ENCODE measurements around the gene C20orf202. TPM values are rescaled to one million over a fixed set of nuclear protein-coding genes. Genes with fewer than 3 reads are reported as not detected.
A peak's percentile ranks its signal among the peaks of the same experiment; 100 is the strongest.

The C20orf202 gene
- total and polyA plus RNA-seq, 9 of the 15 experiments (the other 6 are each of a cell fraction or from before 2014, with no cell fraction given): 0.03 to 0.24 (median 0.15) TPM; not detected in 4

DNA sequence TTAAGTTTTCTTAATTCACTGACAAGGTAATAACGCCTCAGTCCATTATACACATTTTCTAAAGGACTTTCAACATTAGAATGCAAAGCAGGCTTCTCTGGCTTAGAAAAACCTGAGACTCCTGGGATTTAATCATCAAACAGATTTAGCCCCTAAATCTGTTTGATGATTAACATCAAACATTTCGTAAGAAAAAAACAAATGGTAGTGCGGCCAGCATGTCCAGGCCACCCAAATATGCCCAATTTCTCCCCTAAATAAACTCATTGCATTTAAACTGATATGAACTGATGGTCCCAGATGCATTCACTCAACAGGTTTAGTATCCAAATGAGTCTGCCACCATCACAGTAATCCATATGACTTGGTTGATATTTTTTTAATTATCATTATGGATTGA, 24.6 kb upstream of the C20orf202 start:
- no peak for TF ChIP-seq PHF21A (IDR thresholded peaks at IDR 0.05; ENCODE audit: borderline replicate concordance, low read depth)
- no peak for TF ChIP-seq ILF3 (IDR thresholded peaks at IDR 0.05; ENCODE audit: borderline replicate concordance)
- H3K9me1 ChIP-seq (ENCODE audit: control insufficient read depth, insufficient read depth, low read length): no peaks in the 10 kb centered on the region
- intact Hi-C loops (cut with micrococcal nuclease): loop anchor here (5.0 kb wide), 1 partner anchor 34 kb away; no protein-coding TSS in a partner anchor
- peaks cover 30 to 32% of the 10 kb centered on the region in 2 experiments for H3K4me1 ChIP-seq (replicated peaks in 1 of 2; ENCODE audit: control insufficient read depth in 2 of 2, insufficient read depth in 2 of 2, low read length in 2 of 2)
- in situ Hi-C loops (cut with MboI): no loop called here
- peaks cover 33% of the 10 kb centered on the region; the same call in 2 of the 3 replicates for H3K36me3 ChIP-seq (ENCODE audit: control insufficient read depth, insufficient read depth, low read length)
- no peak overlapping the region for H3K9ac ChIP-seq (ENCODE audit: insufficient read depth in 1 of 2, low read depth in 2 of 2, low read length in 2 of 2)
- no peaks in the 10 kb centered on the region for H3K27me3 ChIP-seq (ENCODE audit: control insufficient read depth in 2 of 2, insufficient read depth in 2 of 2, low read length in 2 of 2)
- H3K4me3 ChIP-seq: no peak overlapping the region
- no peaks in the 10 kb centered on the region for H4K20me1 ChIP-seq (replicated peaks; ENCODE audit: control insufficient read depth, insufficient read depth, low read length)
- H3K9me3 ChIP-seq (replicated peaks; ENCODE audit: control insufficient read depth, insufficient read depth, low read depth, low read length): no peaks in the 10 kb centered on the region
- ChIA-PET CTCF (ENCODE audit: low intra/inter-chr PET ratio) (interaction anchor here (1.1 kb wide), 1 partner anchor 325 kb away, joined by 4 read pairs; no protein-coding TSS in a partner anchor), POLR2A (no interaction called here)
- FAIRE-seq (no peak), DNase-seq (ENCODE audit: extremely low read depth in 1 of 4, low spot score in 3 of 4) (no peak), ATAC-seq (no peak)
- 88% methylated on average over 3 of the region's 3 CpGs for WGBS (ENCODE audit: insufficient coverage, low coverage, missing lambda C conversion rate)
- peaks cover 9% of the 10 kb centered on the region for H3K79me2 ChIP-seq (ENCODE audit: control insufficient read depth, insufficient read depth, low read length)
- H3K27ac ChIP-seq (ENCODE audit: extremely low read depth, low read depth, low read length): no peak overlapping the region
- no TSS peak for BruUV-seq (replicated peaks)
- H3K4me2 ChIP-seq (ENCODE audit: insufficient read depth, low read length): no peak overlapping the region
- no peak overlapping the region for H2AFZ ChIP-seq (ENCODE audit: low read depth, low read length)

- CTCF ChIA-PET (ENCODE audit: low intra/inter-chr PET ratio): no interaction called here
These were observed 22.3 kb upstream of the C20orf202 start for GRCh38 chr20:1180949-1181348.

More at GRCh38 chr20:1180949-1181348, 22.3 kb upstream of the C20orf202 start:
- POLR2A ChIA-PET: interaction anchor here (0.7 to 0.9 kb wide), 2 partner anchors 10 to 15 kb away, joined by 3 read pairs; no protein-coding TSS in a partner anchor
- H3K9me1 ChIP-seq (ENCODE audit: control insufficient read depth, insufficient read depth, low read length): no peaks in the 10 kb centered on the region
- H3K79me2 ChIP-seq (ENCODE audit: control insufficient read depth, insufficient read depth, low read length): peaks cover 24% of the 10 kb centered on the region
- no peak for TF ChIP-seq FOXJ2 (tag; IDR thresholded peaks at IDR 0.05)
- TF ChIP-seq SMARCA5 (IDR thresholded peaks at IDR 0.05): no peak
- H4K20me1 ChIP-seq (replicated peaks; ENCODE audit: control insufficient read depth, insufficient read depth, low read length): no peaks in the 10 kb centered on the region
- H3K9me3 ChIP-seq (replicated peaks; ENCODE audit: control insufficient read depth, insufficient read depth, low read depth, low read length): no peaks in the 10 kb centered on the region
- DNase-seq (ENCODE audit: extremely low read depth in 1 of 4, low spot score in 3 of 4) (no peak), FAIRE-seq (no peak), ATAC-seq (no peak)
- no peak overlapping the region for H3K4me3 ChIP-seq
- H3K4me2 ChIP-seq (ENCODE audit: insufficient read depth, low read length): no peak overlapping the region
- H3K27ac ChIP-seq (ENCODE audit: extremely low read depth, low read depth, low read length): no peak overlapping the region
- H2AFZ ChIP-seq (ENCODE audit: low read depth, low read length): no peak overlapping the region
- intact Hi-C loops (cut with micrococcal nuclease): loop anchor here (10.0 kb wide), 1 partner anchor 366 kb away; no protein-coding TSS in a partner anchor
- H3K4me1 ChIP-seq (replicated peaks in 1 of 2; ENCODE audit: control insufficient read depth in 2 of 2, insufficient read depth in 2 of 2, low read length in 2 of 2): peaks cover 23 to 35% of the 10 kb centered on the region in 2 experiments
- peak overlapping the region in 1 of 2 experiments; percentile 2; a peak in 1 of 4 replicates for H3K9ac ChIP-seq (ENCODE audit: insufficient read depth in 1 of 2, low read depth in 2 of 2, low read length in 2 of 2)
- in situ Hi-C loops (cut with MboI): no loop called here
- H3K36me3 ChIP-seq (ENCODE audit: control insufficient read depth, insufficient read depth, low read length): peaks cover 30% of the 10 kb centered on the region; the same call in 2 of the 3 replicates
- WGBS (ENCODE audit: insufficient coverage, low coverage, missing lambda C conversion rate): 96% methylated on average over 10 of the region's 27 CpGs
- BruUV-seq (replicated peaks): no TSS peak
- no peaks in the 10 kb centered on the region for H3K27me3 ChIP-seq (ENCODE audit: control insufficient read depth in 2 of 2, insufficient read depth in 2 of 2, low read length in 2 of 2)
